GM21423 (cell line): ENCODE data around the gene POLE.

Experiments
- ATAC-seq: cut with Tn5 transposase; IDR thresholded peaks from one replicate; pipeline ENCODE4 v1.9.1; 2021; ENCODE audit warnings: mild to moderate bottlenecking, moderate library complexity; ENCODE audit not compliant: unreplicated experiment

Gene POLE

GRCh38 chr12:132687211-132688164 lies at the start of gene POLE, which contains the start of gene PXMP2:
POLE (minus strand) TSS chr12:132687342; CDS start chr12:132687315, 27 bp downstream.
PXMP2 (plus strand) TSS chr12:132687587; CDS start chr12:132687671, 84 bp downstream.
- ATAC-seq = peak; percentile 94

- ATAC-seq = no peak
These were observed 49.8 kb upstream of the POLE start for GRCh38 chr12:132736913-132737312.

- no peak for ATAC-seq
These were observed 49.2 kb upstream of the POLE start for GRCh38 chr12:132736378-132736777.

- ATAC-seq = no peak
These were observed 48.4 kb upstream of the POLE start for GRCh38 chr12:132735496-132735895.

GRCh38 chr12:132734206-132734605 lies 47.1 kb upstream of the POLE start:
- ATAC-seq = no peak

GRCh38 chr12:132731574-132731973 lies 44.4 kb upstream of the POLE start:
- no peak for ATAC-seq

- no peak for ATAC-seq
These were observed 43.2 kb upstream of the POLE start for GRCh38 chr12:132730353-132730752.

- ATAC-seq = no peak
These were observed 42.6 kb upstream of the POLE start for GRCh38 chr12:132729541-132730320.

- ATAC-seq = no peak
These were observed 41.4 kb upstream of the POLE start for GRCh38 chr12:132728502-132728901.

- ATAC-seq = no peak
These were observed 40.1 kb upstream of the POLE start for GRCh38 chr12:132727091-132727794.

- ATAC-seq = no peak
These were observed 39.2 kb upstream of the POLE start for GRCh38 chr12:132726386-132726785.

GRCh38 chr12:132724506-132725241 lies 37.5 kb upstream of the POLE start:
- no peak for ATAC-seq

GRCh38 chr12:132723764-132724140 lies 36.6 kb upstream of the POLE start:
- ATAC-seq = no peak

- no peak for ATAC-seq
These were observed 36.0 kb upstream of the POLE start for GRCh38 chr12:132723015-132723763.

- no peak for ATAC-seq
These were observed 33.6 kb upstream of the POLE start for GRCh38 chr12:132720606-132721345.

- ATAC-seq = no peak
These were observed 32.8 kb upstream of the POLE start for GRCh38 chr12:132719954-132720324.

GRCh38 chr12:132719141-132719953 lies 32.2 kb upstream of the POLE start:
- ATAC-seq = no peak

- ATAC-seq = no peak
These were observed 31.5 kb upstream of the POLE start for GRCh38 chr12:132718644-132719043.
